OCI-LY1 (cell line): ENCODE measurements around the gene PARD3B.

ENCODE experiments used
- EZH2 ChIP-seq: fragments of 200-600 bp; sonication (generic), shearing (Covaris generic); IDR thresholded peaks from 2 replicates; pipeline ENCODE4 v1.8.0; 2017; ENCODE audit warnings: borderline replicate concordance, mixed run types, mild to moderate bottlenecking, antibody characterized with exemption, low read length, moderate library complexity, mixed read lengths
- TF ChIP-seq, protein P1 (sequence below): fragments of 200-600 bp; sonication (generic), shearing (Covaris generic); IDR thresholded peaks from 2 replicates; pipeline ENCODE4 v1.5.1; 2017; ENCODE audit warnings: mild to moderate bottlenecking, antibody characterized with exemption, low read length, moderate library complexity, mixed read lengths

DNA sequence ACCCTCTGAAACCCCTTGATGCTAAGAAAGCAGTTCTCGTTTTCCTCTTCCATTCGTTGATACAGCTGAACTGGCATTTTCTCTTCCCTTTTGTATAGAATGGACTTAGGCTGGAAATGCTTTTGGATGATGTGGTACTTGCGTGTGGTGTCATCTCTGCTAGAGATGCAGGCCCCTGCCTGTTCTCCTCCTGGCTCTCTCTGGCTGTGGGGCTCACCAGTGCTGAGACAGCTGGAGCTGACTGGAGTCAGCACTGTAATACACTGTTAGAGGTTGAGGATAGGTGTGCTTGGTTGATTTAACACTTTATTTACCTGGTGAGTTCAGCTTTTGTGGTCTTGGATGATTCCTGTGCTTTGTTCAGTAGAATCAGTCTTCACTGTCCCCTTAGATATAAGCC, 30.2 kb downstream of the PARD3B start:
- TF ChIP-seq, protein P1, sequence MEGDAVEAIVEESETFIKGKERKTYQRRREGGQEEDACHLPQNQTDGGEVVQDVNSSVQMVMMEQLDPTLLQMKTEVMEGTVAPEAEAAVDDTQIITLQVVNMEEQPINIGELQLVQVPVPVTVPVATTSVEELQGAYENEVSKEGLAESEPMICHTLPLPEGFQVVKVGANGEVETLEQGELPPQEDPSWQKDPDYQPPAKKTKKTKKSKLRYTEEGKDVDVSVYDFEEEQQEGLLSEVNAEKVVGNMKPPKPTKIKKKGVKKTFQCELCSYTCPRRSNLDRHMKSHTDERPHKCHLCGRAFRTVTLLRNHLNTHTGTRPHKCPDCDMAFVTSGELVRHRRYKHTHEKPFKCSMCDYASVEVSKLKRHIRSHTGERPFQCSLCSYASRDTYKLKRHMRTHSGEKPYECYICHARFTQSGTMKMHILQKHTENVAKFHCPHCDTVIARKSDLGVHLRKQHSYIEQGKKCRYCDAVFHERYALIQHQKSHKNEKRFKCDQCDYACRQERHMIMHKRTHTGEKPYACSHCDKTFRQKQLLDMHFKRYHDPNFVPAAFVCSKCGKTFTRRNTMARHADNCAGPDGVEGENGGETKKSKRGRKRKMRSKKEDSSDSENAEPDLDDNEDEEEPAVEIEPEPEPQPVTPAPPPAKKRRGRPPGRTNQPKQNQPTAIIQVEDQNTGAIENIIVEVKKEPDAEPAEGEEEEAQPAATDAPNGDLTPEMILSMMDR: no peak
- TF ChIP-seq EZH2: no peak
